GM19099 (cell line): Measurements from ENCODE around the gene RNF214.
A peak's percentile ranks its signal among the peaks of the same experiment; 100 is the strongest.

ENCODE experiments used
- POLR2A ChIP-seq: IDR thresholded peaks from 3 replicates; pipeline ENCODE4 v1.6.1; 2011; ENCODE audit warnings: low read depth; ENCODE audit not compliant: insufficient read length; ENCODE audit errors: extremely low read depth

The RNF214 gene

GRCh38 chr11:117232092-117232878 is at the start of gene RNF214:
Gene RNF214, plus strand, starts transcription at chr11:117232671. Its CDS starts 1,602 bp downstream, at chr11:117234273.
- peak; percentile 77 for TF ChIP-seq POLR2A

GRCh38 chr11:117183724-117184349 is 48.6 kb upstream of the RNF214 start:
- no peak for TF ChIP-seq POLR2A

GRCh38 chr11:117185736-117186430 is 46.6 kb upstream of the RNF214 start:
- TF ChIP-seq POLR2A, result no peak

DNA sequence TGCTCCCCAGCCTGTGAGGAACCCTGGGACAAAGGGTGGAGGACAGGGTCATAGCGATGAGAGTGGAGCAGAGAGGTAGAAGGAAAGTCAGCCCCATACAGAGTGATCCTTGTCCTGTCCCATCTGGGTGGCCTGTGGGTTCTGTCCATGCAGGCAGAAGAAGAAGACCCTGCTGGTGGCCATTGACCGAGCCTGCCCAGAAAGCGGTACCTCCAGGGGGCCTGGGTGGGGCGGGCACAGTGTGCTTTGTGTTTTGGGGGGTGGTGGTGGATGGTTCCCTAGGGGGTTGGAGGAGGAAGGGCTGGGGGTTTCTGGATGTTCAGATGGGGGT is 46.1 kb upstream of the RNF214 start:
- TF ChIP-seq POLR2A, result no peak

- TF ChIP-seq POLR2A, result no peak
Observed at GRCh38 chr11:117187007-117187406, 45.5 kb upstream of the RNF214 start.

- no peak for TF ChIP-seq POLR2A
Observed at GRCh38 chr11:117187428-117187798, 45.1 kb upstream of the RNF214 start.

DNA sequence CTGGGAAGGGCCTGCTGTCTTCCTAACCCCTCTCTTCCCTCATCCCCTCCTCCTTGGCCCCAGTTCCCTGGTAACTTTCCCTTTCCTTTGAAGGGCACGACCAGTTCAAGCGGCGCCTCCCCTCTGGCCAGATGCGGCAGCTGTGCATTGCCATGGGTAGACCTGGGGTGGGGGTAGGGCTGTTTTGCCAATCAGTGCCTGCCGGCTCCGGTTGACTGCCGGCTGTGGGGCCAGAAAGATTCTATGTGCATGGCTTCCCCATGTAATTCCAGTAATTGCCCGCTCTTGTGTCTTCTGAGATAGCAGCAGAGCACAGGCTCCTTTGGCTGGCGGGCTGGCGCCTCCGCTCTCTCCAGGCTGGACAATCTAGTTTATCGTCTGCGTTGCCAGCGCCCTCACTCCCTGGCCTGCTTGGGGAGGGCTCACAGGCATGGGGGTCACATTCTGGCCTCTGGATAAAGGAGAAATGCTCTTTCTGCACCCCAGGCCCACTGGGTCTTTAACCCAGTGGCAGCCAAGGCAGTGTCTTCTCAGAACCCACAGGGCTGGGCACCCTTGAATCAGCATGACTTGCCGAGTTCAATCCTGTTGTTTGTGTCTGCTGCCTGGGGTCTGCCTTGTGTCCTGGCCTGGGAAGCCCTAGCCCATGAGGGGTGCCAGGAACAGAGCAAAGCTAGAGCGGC is 44.5 kb upstream of the RNF214 start:
- no peak for TF ChIP-seq POLR2A

DNA sequence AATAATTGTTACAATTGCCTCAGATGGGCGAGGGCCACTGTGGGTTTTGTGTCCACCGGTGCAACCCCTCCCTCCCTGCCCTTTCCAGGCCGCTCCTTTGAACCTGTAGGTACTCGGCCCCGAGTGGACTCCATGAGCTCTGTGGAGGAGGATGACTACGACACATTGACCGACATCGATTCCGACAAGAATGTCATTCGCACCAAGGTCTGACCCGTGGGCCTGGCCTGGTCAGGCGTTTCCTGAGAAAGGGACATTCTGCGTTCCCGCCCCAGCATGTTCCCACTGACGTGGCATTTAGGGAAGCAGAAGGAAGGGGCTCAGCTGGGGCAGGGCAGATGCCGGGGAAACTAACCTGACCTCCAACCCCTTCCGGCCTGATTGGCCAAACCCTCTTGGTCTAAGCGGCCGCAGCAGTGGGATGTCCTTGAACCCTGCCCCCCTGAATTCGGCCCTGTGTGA is 43.8 kb upstream of the RNF214 start:
- no peak for TF ChIP-seq POLR2A

DNA sequence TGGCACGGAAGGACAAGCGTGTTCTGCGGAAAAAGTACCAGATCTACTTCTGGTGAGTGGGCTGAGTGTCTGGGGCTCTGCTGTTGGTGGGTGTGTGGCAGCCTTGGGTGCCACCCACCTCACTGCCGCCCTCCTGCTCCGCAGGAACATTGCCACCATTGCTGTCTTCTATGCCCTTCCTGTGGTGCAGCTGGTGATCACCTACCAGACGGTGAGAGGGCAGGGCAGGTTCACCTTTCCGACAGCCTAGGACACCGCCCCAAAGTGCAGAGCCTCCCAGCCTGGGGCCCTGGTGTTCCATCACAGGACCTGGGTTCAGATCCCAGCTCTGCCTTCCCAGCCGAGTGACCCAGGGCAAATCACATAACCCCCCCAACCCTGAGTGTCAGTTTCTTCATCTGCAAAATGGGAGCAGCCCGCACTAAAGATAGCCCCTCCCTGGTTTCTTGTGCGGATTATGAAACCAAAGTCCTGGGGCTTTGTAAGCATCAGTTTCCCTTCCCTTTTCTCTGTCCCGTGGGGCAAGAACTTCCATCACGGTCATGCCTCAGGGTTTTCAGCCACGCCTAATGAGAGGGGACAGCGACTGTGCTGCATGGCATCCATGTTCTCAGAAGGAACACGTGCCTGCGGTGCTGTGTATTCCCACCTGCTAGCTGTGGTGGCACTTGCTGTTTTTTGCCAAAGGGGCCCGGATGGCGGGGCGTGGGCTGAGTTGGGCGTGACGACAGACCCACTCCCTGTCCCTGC is 43.1 kb upstream of the RNF214 start:
- TF ChIP-seq POLR2A, result no peak

DNA sequence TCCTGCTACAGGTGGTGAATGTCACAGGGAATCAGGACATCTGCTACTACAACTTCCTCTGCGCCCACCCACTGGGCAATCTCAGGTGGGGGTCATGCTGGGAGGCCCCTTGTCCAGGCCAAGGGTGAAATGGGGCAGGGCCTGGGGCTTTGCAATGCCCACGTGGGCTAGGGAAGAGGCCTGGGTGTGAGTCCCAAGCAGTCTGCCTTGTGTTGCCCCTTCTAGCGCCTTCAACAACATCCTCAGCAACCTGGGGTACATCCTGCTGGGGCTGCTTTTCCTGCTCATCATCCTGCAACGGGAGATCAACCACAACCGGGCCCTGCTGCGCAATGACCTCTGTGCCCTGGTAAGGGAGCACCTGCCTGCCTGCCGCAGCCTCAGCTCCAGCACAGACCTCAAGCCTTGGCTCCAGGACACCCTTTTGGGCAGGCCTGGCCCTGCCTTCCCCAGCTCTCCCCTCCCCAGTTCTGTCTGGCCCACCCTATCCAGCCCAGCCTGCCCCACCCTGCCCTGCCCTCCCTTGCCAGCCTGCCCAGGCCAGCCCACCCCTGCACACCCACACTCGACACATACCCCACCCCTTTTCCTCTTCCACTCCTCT is 42.4 kb upstream of the RNF214 start:
- TF ChIP-seq POLR2A, result no peak

DNA sequence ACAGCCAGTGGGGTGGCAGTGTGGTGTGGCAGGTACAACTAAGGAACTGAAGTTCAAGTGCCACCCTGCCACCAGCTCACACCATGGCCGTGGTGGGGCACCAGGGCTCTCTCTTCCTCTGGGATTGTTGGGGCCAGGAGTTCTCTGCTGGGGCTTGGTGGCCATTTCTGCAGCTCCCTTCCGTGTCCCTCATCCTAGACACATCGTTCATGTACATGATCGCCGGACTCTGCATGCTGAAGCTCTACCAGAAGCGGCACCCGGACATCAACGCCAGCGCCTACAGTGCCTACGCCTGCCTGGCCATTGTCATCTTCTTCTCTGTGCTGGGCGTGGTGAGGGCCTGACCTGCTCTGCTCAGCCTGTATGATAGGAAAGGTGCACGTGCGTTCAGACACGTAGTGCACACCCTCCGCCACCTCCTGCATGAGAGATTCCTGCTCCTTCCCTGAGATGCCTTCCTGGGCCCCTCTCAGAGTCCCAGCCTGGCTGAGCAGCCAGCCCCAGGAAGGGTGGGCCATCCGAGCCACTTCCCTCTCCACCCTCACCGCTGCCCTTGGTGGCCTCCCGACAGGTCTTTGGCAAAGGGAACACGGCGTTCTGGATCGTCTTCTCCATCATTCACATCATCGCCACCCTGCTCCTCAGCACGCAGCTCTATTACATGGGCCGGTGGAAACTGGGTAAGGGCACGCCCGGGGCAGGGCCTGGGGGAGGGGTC is 40.6 kb upstream of the RNF214 start:
- TF ChIP-seq POLR2A, result no peak

- no peak for TF ChIP-seq POLR2A
Observed at GRCh38 chr11:117192401-117192875, 40.0 kb upstream of the RNF214 start.
